Heart left ventricle (tissue), 13 donors: ENCODE results near the gene DTX3L.

ENCODE experiments used
- CTCF ChIP-seq, 12 donors: fragments of 200-600 bp; sonication (generic) in 4 of 12; IDR thresholded peaks; one replicate each; pipeline versions ENCODE4 v1.5.0 to v1.8.0; 2018 to 2022; ENCODE audit warnings: antibody characterized with exemption in 12 of 12, mild to moderate bottlenecking in 5 of 12
- POLR2A ChIP-seq, 2 donors: fragments of 450-650 bp; IDR thresholded peaks; one replicate each; pipeline ENCODE4 v1.6.1; 2017; ENCODE audit warnings: antibody characterized with exemption in 2 of 2, mild to moderate bottlenecking in 2 of 2, moderate library complexity in 2 of 2
- donor health status: ischemic (EF 13 %, LVEDD 7.1; RV severe dilation, severe dysfunction).
- donor health status: DM: no; HTN: yes; CAD: no.
- donor health status: DM: no; HTN: no; CAD: no.
- donor health status: ischemic (EF 25% LVEDD 6.9; RV normal size, moderate dysfunction).
- donor health status: ischemic (EF 25% LVEDD 5.7; RV mildly dilated, moderate dysfunction).
- donor health status: ischemic (EF 35%, LVEDD 5.7; RV mildly dilated, moderate dysfunction).
- donor health status: nonischemic (EF 11% LVEDD 7.7; RV severe dilation, severe dysfunction).
- donor health status: DM: yes; HTN: yes; CAD: no.
- donor health status: PGD.
- donor health status: ischemic (EF 29% LVEDD 5.4; RV normal size, mild dysfunction).
- donor health status: nonischemic (EF 23%, LVEDD 6.1; RV moderate dilation, normal function).

- TF ChIP-seq CTCF (IDR thresholded peaks at IDR 0.05) (no peak), POLR2A (IDR thresholded peaks at IDR 0.05) (no peak)
Observed at GRCh38 chr3:122618614-122619013, 54.5 kb downstream of the DTX3L start.
